T-helper 2 cell treated with Interferon-gamma antibody and Interleukin-4, amounts not matched to agents 100 ng/mL and 5 ng/mL, for 36 hours (primary cell): ENCODE results near the gene PITX1. TPM values are rescaled to one million over a fixed set of nuclear protein-coding genes. Genes with fewer than 3 reads are reported as not detected.

Experiments used
- intact Hi-C: fragments of 100-400 bp; cut with micrococcal nuclease; formaldehyde crosslinking; loops from one replicate; pipeline ENCODE4 v1.15.1; 2023
- total RNA-seq: library from RNA; stranded (reverse); gene quantifications from 2 replicates; pipeline ENCODE4 v1.2.3, GENCODE V29; 2022

The PITX1 gene
- total RNA-seq, 1 donor from 2014 or later: 0.41 TPM

GRCh38 chr5:135041726-135042125, 7.7 kb upstream of the PITX1 start:
- intact Hi-C loops: no loop called here

GRCh38 chr5:135041145-135041587, 7.1 kb upstream of the PITX1 start:
- intact Hi-C loops: no loop called here

GRCh38 chr5:135040333-135041144, 6.5 kb upstream of the PITX1 start:
- intact Hi-C loops: no loop called here

GRCh38 chr5:135040034-135040332, 6.0 kb upstream of the PITX1 start:
- intact Hi-C loops: no loop called here

- intact Hi-C loops: loop anchor here (10.0 kb wide), 2 partner anchors 75 to 155 kb away; partner anchors contain the start of gene CATSPER3
Measured at GRCh38 chr5:135039271-135040033, 5.4 kb upstream of the PITX1 start.

- intact Hi-C loops: loop anchor here (10.0 kb wide), 2 partner anchors 74 to 156 kb away; partner anchors contain the start of gene CATSPER3
Measured at GRCh38 chr5:135038813-135039270, 4.8 kb upstream of the PITX1 start.

- intact Hi-C loops: loop anchor here (10.0 kb wide), 2 partner anchors 74 to 156 kb away; partner anchors contain the start of gene CATSPER3
Measured at GRCh38 chr5:135038205-135038812, 4.3 kb upstream of the PITX1 start.

GRCh38 chr5:135037519-135038204, 3.6 kb upstream of the PITX1 start:
- intact Hi-C loops: loop anchor here (10.0 kb wide), 2 partner anchors 73 to 157 kb away; partner anchors contain the start of gene CATSPER3

- intact Hi-C loops: loop anchor here (10.0 kb wide), 2 partner anchors 72 to 158 kb away; partner anchors contain the start of gene CATSPER3
Measured at GRCh38 chr5:135036405-135036804, 2.4 kb upstream of the PITX1 start.

GRCh38 chr5:135035678-135036030, 1.6 kb upstream of the PITX1 start:
- intact Hi-C loops: loop anchor here (10.0 kb wide), 2 partner anchors 71 to 159 kb away; partner anchors contain the start of gene CATSPER3

- intact Hi-C loops: loop anchor here (5.0 to 10.0 kb wide), 4 partner anchors 70 to 502 kb away; partner anchors contain the start of genes CATSPER3 and NEUROG1
Measured at GRCh38 chr5:135034963-135035677, 1.1 kb upstream of the PITX1 start.

GRCh38 chr5:135034236-135034962, 371 bp upstream of the PITX1 start:
- intact Hi-C loops: loop anchor here (5.0 to 10.0 kb wide), 4 partner anchors 70 to 503 kb away; partner anchors contain the start of genes CATSPER3 and NEUROG1

GRCh38 chr5:135032999-135033861, 798 bp downstream of the PITX1 start:
- intact Hi-C loops: loop anchor here (5.0 to 10.0 kb wide), 4 partner anchors 68 to 504 kb away; partner anchors contain the start of genes CATSPER3 and NEUROG1

- intact Hi-C loops: loop anchor here (5.0 to 10.0 kb wide), 4 partner anchors 68 to 505 kb away; partner anchors contain the start of genes CATSPER3 and NEUROG1
Measured at GRCh38 chr5:135032695-135032998, 1.4 kb downstream of the PITX1 start.

GRCh38 chr5:135031813-135032694, 2.0 kb downstream of the PITX1 start:
- intact Hi-C loops: loop anchor here (5.0 to 10.0 kb wide), 4 partner anchors 67 to 505 kb away; partner anchors contain the start of genes CATSPER3 and NEUROG1

GRCh38 chr5:135030956-135031812, 2.8 kb downstream of the PITX1 start:
- intact Hi-C loops: loop anchor here (5.0 to 10.0 kb wide), 4 partner anchors 66 to 506 kb away; partner anchors contain the start of genes CATSPER3 and NEUROG1
